GM23338 (cell line): ENCODE measurements around the gene NPLOC4.

Experiments used
- CREB1 ChIP-seq: fragments of 250-450 bp; sonication (Bioruptor Pico); IDR thresholded peaks from 2 replicates; pipeline ENCODE4 v1.5.0; 2020; ENCODE audit warnings: low read depth, mild to moderate bottlenecking, moderate library complexity
- CTCF ChIP-seq, 2 experiments: fragments of 200-600 bp in 1 of 2; sonication (generic) in 1 of 2; conservative IDR thresholded peaks; 2 replicates each; pipeline versions ENCODE4 v1.5.1 to v1.6.1; 2016 to 2017; ENCODE audit warnings: antibody characterized with exemption in 2 of 2, low read depth in 2 of 2, mild to moderate bottlenecking in 2 of 2, moderate library complexity in 1 of 2
- ETS1 ChIP-seq: IDR thresholded peaks from 2 replicates; pipeline ENCODE4 v1.6.1; 2016; ENCODE audit warnings: antibody characterized with exemption
- EZH2 ChIP-seq: fragments of 200-600 bp; sonication (generic); IDR thresholded peaks from one replicate; pipeline ENCODE4 v1.8.0; 2017; ENCODE audit warnings: antibody characterized with exemption, mild to moderate bottlenecking, low read depth; ENCODE audit not compliant: unreplicated experiment
- EZH2phosphoT487 ChIP-seq: fragments of 200-600 bp; sonication (generic); IDR thresholded peaks from one replicate; pipeline ENCODE4 v1.8.1; 2018; ENCODE audit warnings: antibody characterized with exemption; ENCODE audit not compliant: unreplicated experiment
- JUNB ChIP-seq: IDR thresholded peaks from one replicate; pipeline ENCODE4 v1.6.1; 2016; ENCODE audit warnings: antibody characterized with exemption; ENCODE audit not compliant: unreplicated experiment
- NANOG ChIP-seq: IDR thresholded peaks from 2 replicates; pipeline ENCODE4 v1.6.1; 2016; ENCODE audit warnings: antibody characterized with exemption, borderline replicate concordance
- POLR2AphosphoS5 ChIP-seq: IDR thresholded peaks from 2 replicates; pipeline ENCODE4 v1.6.1; 2016; ENCODE audit warnings: antibody characterized with exemption, low read depth
- REST ChIP-seq: IDR thresholded peaks from one replicate; pipeline ENCODE4 v1.6.1; 2018; ENCODE audit warnings: antibody characterized with exemption; ENCODE audit not compliant: unreplicated experiment
- STAT1 ChIP-seq: IDR thresholded peaks from one replicate; pipeline ENCODE4 v1.6.1; 2016; ENCODE audit warnings: antibody characterized with exemption; ENCODE audit not compliant: unreplicated experiment
- ZNF462 ChIP-seq: fragments of 250-450 bp; sonication (Bioruptor Pico); IDR thresholded peaks from 2 replicates; pipeline ENCODE4 v1.5.0; 2020; ENCODE audit warnings: mild to moderate bottlenecking, moderate library complexity

GRCh38 chr17:81510785-81511553, 125.9 kb downstream of the NPLOC4 start:
- TF ChIP-seq EZH2, result no peak
- TF ChIP-seq POLR2AphosphoS5, result peak; percentile 65
- TF ChIP-seq NANOG, result no peak
- no peak for TF ChIP-seq ETS1
- TF ChIP-seq CTCF (conservative IDR thresholded peaks at IDR 0.05; ENCODE audit: low read depth in 2 of 2), result no peak
- TF ChIP-seq REST, result no peak
- no peak for TF ChIP-seq JUNB
- TF ChIP-seq STAT1, result no peak
- no peak for TF ChIP-seq CREB1 (CRISPR knock-in tag)
- no peak for TF ChIP-seq EZH2phosphoT487
- no peak for TF ChIP-seq ZNF462 (CRISPR knock-in tag)
